ENCODE measurements around the gene REC114. TPM values are rescaled to one million over a fixed set of nuclear protein-coding genes. Genes with fewer than 3 reads are reported as not detected.

REC114 gene
- total and polyA plus RNA-seq, 2 of the 8 experiments (the other 6 are each of a cell fraction or from before 2014, with no cell fraction given): 0.12 TPM; not detected in 1

DNA sequence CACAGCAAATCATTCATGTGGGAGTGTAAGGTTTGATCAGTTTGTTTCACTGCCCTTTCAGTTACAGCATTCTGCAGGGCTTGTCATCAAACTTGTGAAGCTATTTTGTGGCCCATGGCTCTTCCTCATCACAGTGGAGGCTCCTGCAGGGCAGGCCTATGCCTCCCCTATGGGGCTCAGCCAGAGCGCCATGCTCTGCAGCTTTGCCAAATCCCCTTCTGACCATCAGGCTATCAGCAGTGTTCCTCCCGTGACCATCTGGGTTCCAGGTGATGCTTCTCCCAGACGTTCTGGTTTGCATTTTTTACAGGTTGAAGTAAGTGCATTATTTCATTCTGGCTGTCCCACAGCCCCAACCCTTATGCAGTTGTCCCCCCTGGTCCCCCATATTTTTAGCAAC is 28.1 kb upstream of the REC114 start:
- Histone ChIP-seq H4K5ac (ENCODE audit: insufficient read length, low read depth, low read length) (no peak overlapping the region), H2BK12ac (ENCODE audit: low read depth, low read length) (no peak overlapping the region), H2BK15ac (ENCODE audit: low read length) (no peak overlapping the region), H2AK5ac (ENCODE audit: low read depth, low read length) (no peak overlapping the region), H3K27ac (ENCODE audit: low read depth, low read length) (no peak overlapping the region), H3K4me1 (replicated peaks in 1 of 4; ENCODE audit: control insufficient read depth in 3 of 4, insufficient read depth in 4 of 4, low read length in 3 of 4) (no peaks in the 10 kb centered on the region), H3K9ac (replicated peaks in 1 of 4; ENCODE audit: extremely low read depth in 1 of 4, low read depth in 3 of 4, low read length in 3 of 4) (no peak overlapping the region), H3K4ac (replicated peaks; ENCODE audit: insufficient read length, low read depth, low read length) (no peak overlapping the region), H2BK5ac (ENCODE audit: low read depth, low read length) (no peak overlapping the region), H3K56ac (replicated peaks; ENCODE audit: insufficient read length, low read depth, low read length) (no peak overlapping the region), H3K27me3 (replicated peaks in 1 of 4; ENCODE audit: control insufficient read depth in 3 of 4, extremely low read depth in 1 of 4, insufficient read depth in 3 of 4, low read length in 3 of 4) (no peaks in the 10 kb centered on the region), H3K23me2 (ENCODE audit: low read depth, low read length) (no peaks in the 10 kb centered on the region), H3K18ac (ENCODE audit: extremely low read depth, low read length) (no peak overlapping the region), H3K4me2 (ENCODE audit: insufficient read depth in 1 of 2, low read depth in 2 of 2, low read length in 2 of 2) (no peak overlapping the region), H4K91ac (replicated peaks; ENCODE audit: insufficient read length, low read length) (no peak overlapping the region), H4K20me1 (replicated peaks in 1 of 2; ENCODE audit: control insufficient read depth in 1 of 2, insufficient read depth in 2 of 2, low read length in 2 of 2) (no peaks in the 10 kb centered on the region), H3K9me3 (ENCODE audit: insufficient read depth in 2 of 2, low read depth in 1 of 2, low read length in 1 of 2) (no peaks in the 10 kb centered on the region), H3K79me1 (ENCODE audit: low read depth, low read length) (no peaks in the 10 kb centered on the region), H3K14ac (ENCODE audit: insufficient read length) (no peak overlapping the region), H2BK120ac (replicated peaks; ENCODE audit: low read depth, low read length) (no peak overlapping the region), H3K23ac (ENCODE audit: insufficient read length) (no peak overlapping the region), H2BK20ac (ENCODE audit: low read length) (no peak overlapping the region), H2AFZ (ENCODE audit: low read length) (no peak overlapping the region), H3K36me3 (ENCODE audit: control insufficient read depth in 2 of 4, insufficient read depth in 4 of 4, low read length in 3 of 4) (no peaks in the 10 kb centered on the region), H3K4me3 (ENCODE audit: extremely low read depth in 1 of 4, insufficient read depth in 2 of 4, low read depth in 3 of 4, low read length in 4 of 4) (no peak overlapping the region), H3K79me2 (ENCODE audit: control insufficient read depth in 1 of 2, insufficient read depth in 2 of 2, low read length in 2 of 2) (no peaks in the 10 kb centered on the region), H4K8ac (ENCODE audit: extremely low read depth, insufficient read depth, low read length) (no peak overlapping the region)
- FAIRE-seq (no peak), DNase-seq (ENCODE audit: low read depth in 1 of 2, low spot score in 2 of 2) (peak in 1 of 2 experiments; percentile 20)
- 88% methylated on average over 3 of the region's 3 CpGs; no CpG with 5 or more reads in 1 of the 2 experiments for WGBS, 2 experiments (ENCODE audit: extremely low coverage in 1 of 2, insufficient coverage in 1 of 2, insufficient read length in 1 of 2, insufficient replicate concordance in 2 of 2, low coverage in 1 of 2, low lambda C conversion rate in 2 of 2, missing lambda C conversion rate in 1 of 2)
- ChIA-PET POLR2A (ENCODE audit: partially characterized antibody) (no interaction called here), CTCF (ENCODE audit: partially characterized antibody) (interaction anchor here (1.9 kb wide), 1 partner anchor 50 kb away, joined by 5 read pairs; no protein-coding TSS in a partner anchor)
- TF ChIP-seq KDM4A (IDR thresholded peaks at IDR 0.05; ENCODE audit: low read depth, low read length, severe bottlenecking) (no peak), JUN (IDR thresholded peaks at IDR 0.05; ENCODE audit: low read depth, low read length) (no peak), GTF2F1 (IDR thresholded peaks at IDR 0.05; ENCODE audit: borderline replicate concordance, low read depth, low read length) (no peak), SP2 (IDR thresholded peaks at IDR 0.05; ENCODE audit: low read length) (no peak)
